ENCODE data around the gene NOL4L. TPM values are rescaled to one million over a fixed set of nuclear protein-coding genes. Genes with fewer than 3 reads are reported as not detected.
A peak's percentile ranks its signal among the peaks of the same experiment; 100 is the strongest.

Gene NOL4L
- total and polyA plus RNA-seq, 2 experiments from 2014 or later: 38.8 to 39.2 TPM

GRCh38 chr20:32506721-32507120 lies 78.4 kb downstream of the NOL4L start:
- peak overlapping the region; percentile 54; the same call in 1 of the 2 replicates for H3K27ac Mint-ChIP-seq

GRCh38 chr20:32505723-32506473 lies 79.2 kb downstream of the NOL4L start:
- TF ChIP-seq CTCF (conservative IDR thresholded peaks at IDR 0.05; ENCODE audit: low read depth in 2 of 2): no peak
- no peak for TF ChIP-seq STAT1 (IDR thresholded peaks at IDR 0.05; ENCODE audit: unreplicated experiment)
- ATAC-seq: no peak
- no peak overlapping the region for H3K27ac ChIP-seq (ENCODE audit: low read depth)
- H3K9me2 ChIP-seq (ENCODE audit: insufficient read depth): no peaks in the 10 kb centered on the region
- Mint-ChIP-seq H3K27ac (no peak overlapping the region), H3K4me3 (no peak overlapping the region), H3K36me3 (ENCODE audit: low read depth) (no peaks in the 10 kb centered on the region), H3K4me1 (peaks cover 30% of the 10 kb centered on the region), H3K9me3 (no peaks in the 10 kb centered on the region), H3K27me3 (ENCODE audit: insufficient read depth, low read depth, poor library complexity) (peaks cover 9% of the 10 kb centered on the region)
- H4K20me1 ChIP-seq (replicated peaks; ENCODE audit: insufficient read depth): no peaks in the 10 kb centered on the region
- no peak overlapping the region for H3K4me3 ChIP-seq
- H3K27me3 ChIP-seq (ENCODE audit: insufficient read depth): no peaks in the 10 kb centered on the region
- peaks cover 6% of the 10 kb centered on the region; the same call in 1 of the 2 replicates for H3F3A ChIP-seq (replicated peaks; ENCODE audit: low read depth)
- no peak for DNase-seq (ENCODE audit: low spot score)
- H3K79me2 ChIP-seq (replicated peaks; ENCODE audit: insufficient read depth): no peaks in the 10 kb centered on the region
- no peak overlapping the region for H3K4me2 ChIP-seq
- peaks cover 19% of the 10 kb centered on the region for H3K4me1 ChIP-seq (ENCODE audit: insufficient read depth)
- no peaks in the 10 kb centered on the region for H3K36me3 ChIP-seq (ENCODE audit: insufficient read depth)
- H2AFZ ChIP-seq: peak overlapping the region; percentile 88; the same call in 1 of the 2 replicates

More at GRCh38 chr20:32506721-32507120, 78.4 kb downstream of the NOL4L start:
- TF ChIP-seq CTCF (conservative IDR thresholded peaks at IDR 0.05; ENCODE audit: low read depth in 2 of 2): no peak
- TF ChIP-seq NANOG (IDR thresholded peaks at IDR 0.05; ENCODE audit: borderline replicate concordance): peak; percentile 73; the same call in 1 of the 2 replicates
- peak overlapping the region; percentile 88 for H2AFZ ChIP-seq
- Mint-ChIP-seq H3K4me3 (no peak overlapping the region), H3K36me3 (ENCODE audit: low read depth) (no peaks in the 10 kb centered on the region), H3K9me3 (no peaks in the 10 kb centered on the region), H3K27me3 (ENCODE audit: insufficient read depth, low read depth, poor library complexity) (peaks cover 9% of the 10 kb centered on the region), H3K4me1 (peaks cover 35% of the 10 kb centered on the region)
- no peaks in the 10 kb centered on the region for H3K27me3 ChIP-seq (ENCODE audit: insufficient read depth)
- no peak overlapping the region; the same call in 1 of the 2 replicates for H3K4me2 ChIP-seq
- H3K9me2 ChIP-seq (ENCODE audit: insufficient read depth): no peaks in the 10 kb centered on the region
- DNase-seq (ENCODE audit: low spot score) (peak; percentile 54), ATAC-seq (peak; percentile 61)
- no peak overlapping the region for H3K27ac ChIP-seq (ENCODE audit: low read depth)
- H3K4me1 ChIP-seq (ENCODE audit: insufficient read depth): peaks cover 27% of the 10 kb centered on the region
- H3K4me3 ChIP-seq: no peak overlapping the region
- no peaks in the 10 kb centered on the region for H3K79me2 ChIP-seq (replicated peaks; ENCODE audit: insufficient read depth)
- H3F3A ChIP-seq (replicated peaks; ENCODE audit: low read depth): peaks cover 6% of the 10 kb centered on the region; the same call in 1 of the 2 replicates
- no peaks in the 10 kb centered on the region for H4K20me1 ChIP-seq (replicated peaks; ENCODE audit: insufficient read depth)
- no peaks in the 10 kb centered on the region for H3K36me3 ChIP-seq (ENCODE audit: insufficient read depth)

GRCh38 chr20:32501709-32502108 lies 83.4 kb downstream of the NOL4L start:
- Histone ChIP-seq H3F3A (replicated peaks; ENCODE audit: low read depth) (no peaks in the 10 kb centered on the region; the same call in 1 of the 2 replicates), H3K27me3 (ENCODE audit: insufficient read depth) (no peaks in the 10 kb centered on the region), H3K36me3 (ENCODE audit: insufficient read depth) (no peaks in the 10 kb centered on the region), H3K9me2 (ENCODE audit: insufficient read depth) (no peaks in the 10 kb centered on the region), H3K4me2 (no peak overlapping the region), H3K4me1 (ENCODE audit: insufficient read depth) (peaks cover 21% of the 10 kb centered on the region), H3K27ac (ENCODE audit: low read depth) (no peak overlapping the region), H3K4me3 (no peak overlapping the region), H4K20me1 (replicated peaks; ENCODE audit: insufficient read depth) (no peaks in the 10 kb centered on the region), H3K79me2 (replicated peaks; ENCODE audit: insufficient read depth) (no peaks in the 10 kb centered on the region), H2AFZ (no peak overlapping the region)
- Mint-ChIP-seq H3K9me3 (no peaks in the 10 kb centered on the region), H3K4me3 (no peak overlapping the region), H3K27ac (no peak overlapping the region), H3K27me3 (ENCODE audit: insufficient read depth, low read depth, poor library complexity) (peaks cover 5% of the 10 kb centered on the region), H3K4me1 (peaks cover 27% of the 10 kb centered on the region), H3K36me3 (ENCODE audit: low read depth) (no peaks in the 10 kb centered on the region)
- DNase-seq (ENCODE audit: low spot score) (no peak), ATAC-seq (no peak)
- no peak for TF ChIP-seq ZNF114 (CRISPR knock-in tag; IDR thresholded peaks at IDR 0.05)
- TF ChIP-seq ZNF331 (CRISPR knock-in tag; IDR thresholded peaks at IDR 0.05; ENCODE audit: low read depth): no peak
- TF ChIP-seq REST (IDR thresholded peaks at IDR 0.05; ENCODE audit: unreplicated experiment): no peak
- no peak for TF ChIP-seq JUNB (IDR thresholded peaks at IDR 0.05; ENCODE audit: unreplicated experiment)
- no peak for TF ChIP-seq EZH2 (IDR thresholded peaks at IDR 0.05; ENCODE audit: low read depth, unreplicated experiment)

Data from GM23338 (cell line).